HCT116 (cell line): ENCODE results near the gene EVC2. TPM values are rescaled to one million over a fixed set of nuclear protein-coding genes. Genes with fewer than 3 reads are reported as not detected.

Source experiments
- ATAC-seq: fragments of 200-7000 bp; cut with Tn5 transposase; 2 replicates; pipeline ENCODE4 v1.9.1; 2020; ENCODE audit warnings: mild to moderate bottlenecking, moderate library complexity
- BruUV-seq: library from RNA; stranded (reverse); fragments of 400-500 nt; replicated peaks from 2 replicates; lab custom pipeline; 2021; lab: Mats Ljungman, UMichigan
- CTCF ChIA-PET: fragments of 300-600 bp; sonication (Branson Sonifier 250); formaldehyde crosslinking; loops from one replicate; lab custom pipeline; 2021; ENCODE audit warnings: antibody characterized with exemption; lab: Charles Lee
- POLR2A ChIA-PET: fragments of 300-600, 350-600 bp; sonication (Branson Sonifier 250); formaldehyde crosslinking; loops from one replicate; lab custom pipeline; 2021; ENCODE audit warnings: antibody characterized with exemption; lab: Charles Lee
- RAD21 ChIA-PET, 2 experiments: fragments of 300-600 bp; sonication (Branson Sonifier 250); formaldehyde crosslinking; loops; one replicate each; lab custom pipeline; 2023; ENCODE audit warnings: low total read pairs in 2 of 2; ENCODE audit not compliant: uncharacterized antibody in 2 of 2, unreplicated experiment in 2 of 2, low non-redundant PET in 1 of 2; lab: Charles Lee
- DNase-seq: peaks from one replicate; pipeline ENCODE4 v3.0.0-alpha.2; 2010; ENCODE audit warnings: low read depth, low spot score
- H2AFZ ChIP-seq: fragments of 200-600 bp; shearing (Covaris generic), sonication (generic); 2 replicates; pipeline ENCODE4 v1.6.1; 2017; ENCODE audit warnings: low read depth, mixed run types, mixed read lengths, antibody characterized with exemption, low read length; ENCODE audit not compliant: poor library complexity, severe bottlenecking
- H3K27ac ChIP-seq: 2 replicates; pipeline ENCODE4 v1.5.1; 2012; ENCODE audit warnings: low read depth, low read length
- H3K27me3 ChIP-seq: fragments of 200-600 bp; sonication (generic); 2 replicates; pipeline ENCODE4 v1.6.1; 2016; ENCODE audit warnings: mixed run types, low read length, mixed read lengths; ENCODE audit not compliant: insufficient read depth
- H3K36me3 ChIP-seq, 2 experiments: fragments of 200-500 bp in 1 of 2; fragments of 200-600 bp in 1 of 2; sonication (Bioruptor generic) in 1 of 2; sonication (generic) in 1 of 2; 2 replicates each; pipeline versions ENCODE4 v1.5.1 to v1.6.1; 2014 to 2016; ENCODE audit warnings: low read length in 2 of 2, inconsistent platforms in 1 of 2, mixed read lengths in 1 of 2, mixed run types in 1 of 2; ENCODE audit not compliant: insufficient read depth in 2 of 2, control insufficient read depth in 1 of 2
- H3K4me1 ChIP-seq, 2 experiments: fragments of 200-600 bp in 1 of 2; sonication (generic) in 1 of 2; 2 replicates each; pipeline versions ENCODE4 v1.5.1 to v1.6.1; 2012 to 2017; ENCODE audit warnings: low read length in 2 of 2, inconsistent platforms in 1 of 2, mild to moderate bottlenecking in 1 of 2, mixed read lengths in 1 of 2, mixed run types in 1 of 2, moderate library complexity in 1 of 2; ENCODE audit not compliant: insufficient read depth in 2 of 2, control insufficient read depth in 1 of 2
- H3K4me2 ChIP-seq: fragments of 200-600 bp; sonication (generic); 2 replicates; pipeline ENCODE4 v1.6.1; 2017; ENCODE audit warnings: mixed run types, low read length, mixed read lengths
- H3K4me3 ChIP-seq, 2 experiments: fragments of 200-600 bp in 1 of 2; sonication (generic) in 1 of 2; replicated peaks in 1 of 2; 2 replicates each; pipeline ENCODE4 v1.5.1; 2011 to 2016; ENCODE audit warnings: low read length in 2 of 2, control low read depth in 1 of 2, low read depth in 1 of 2, mild to moderate bottlenecking in 1 of 2, mixed read lengths in 1 of 2, mixed run types in 1 of 2
- H3K79me2 ChIP-seq: fragments of 200-600 bp; sonication (generic); 2 replicates; pipeline ENCODE4 v1.6.1; 2017; ENCODE audit warnings: mild to moderate bottlenecking, mixed run types, low read length, moderate library complexity, mixed read lengths; ENCODE audit not compliant: insufficient read depth
- H3K9ac ChIP-seq: fragments of 200-600 bp; sonication (generic); 2 replicates; pipeline ENCODE4 v1.6.1; 2016; ENCODE audit warnings: low read length, mixed read lengths
- H3K9me2 ChIP-seq: fragments of 200-600 bp; sonication (generic), shearing (Covaris generic); 2 replicates; pipeline ENCODE4 v1.6.1; 2017; ENCODE audit warnings: mixed run types, mild to moderate bottlenecking, moderate library complexity; ENCODE audit not compliant: insufficient read depth
- H3K9me3 ChIP-seq, 2 experiments: fragments of 200-500 bp in 1 of 2; fragments of 200-600 bp in 1 of 2; sonication (Bioruptor generic) in 1 of 2; sonication (generic) in 1 of 2; 2 replicates each; pipeline ENCODE4 v1.6.1; 2014 to 2017; ENCODE audit warnings: low read length in 2 of 2, mixed read lengths in 2 of 2, inconsistent platforms in 1 of 2, low read depth in 1 of 2, mild to moderate bottlenecking in 1 of 2, mixed run types in 1 of 2, moderate library complexity in 1 of 2; ENCODE audit not compliant: control insufficient read depth in 1 of 2, insufficient read depth in 1 of 2
- H4K20me1 ChIP-seq: fragments of 200-600 bp; sonication (generic), shearing (Covaris generic); 2 replicates; pipeline ENCODE4 v1.6.1; 2017; ENCODE audit warnings: mixed run types, mild to moderate bottlenecking, moderate library complexity; ENCODE audit not compliant: insufficient read depth
- ATF3 ChIP-seq: IDR thresholded peaks from 2 replicates; pipeline ENCODE4 v1.6.1; 2012
- CEBPB ChIP-seq: IDR thresholded peaks from 2 replicates; pipeline ENCODE4 v1.6.1; 2012; ENCODE audit warnings: low read depth
- CTCF ChIP-seq, 3 experiments: fragments of 200-600 bp in 1 of 3; sonication (generic) in 1 of 3; IDR thresholded peaks in 2 of 3; conservative IDR thresholded peaks in 1 of 3; 2 replicates each; pipeline ENCODE4 v1.5.1; 2012 to 2017; ENCODE audit warnings: low read depth in 2 of 3, low read length in 2 of 3, antibody characterized with exemption in 1 of 3, borderline replicate concordance in 1 of 3, control low read depth in 1 of 3, mild to moderate bottlenecking in 1 of 3, mixed read lengths in 1 of 3, mixed run types in 1 of 3, moderate library complexity in 1 of 3; ENCODE audit not compliant: insufficient read depth in 1 of 3
- EGR1 ChIP-seq: IDR thresholded peaks from 2 replicates; pipeline ENCODE4 v1.6.1; 2012; ENCODE audit warnings: low read depth
- ELF1 ChIP-seq: IDR thresholded peaks from 2 replicates; pipeline ENCODE4 v1.6.1; 2012; ENCODE audit warnings: low read depth, borderline replicate concordance
- JUND ChIP-seq: IDR thresholded peaks from 2 replicates; pipeline ENCODE4 v1.6.1; 2012
- POLR2A ChIP-seq: IDR thresholded peaks from 2 replicates; pipeline ENCODE4 v1.7.0; 2011; ENCODE audit warnings: borderline replicate concordance; ENCODE audit not compliant: insufficient read depth, insufficient read length; ENCODE audit errors: extremely low read depth
- POLR2AphosphoS5 ChIP-seq: IDR thresholded peaks from 2 replicates; pipeline ENCODE4 v1.6.1; 2011; ENCODE audit warnings: mild to moderate bottlenecking, low read depth, low read length, moderate library complexity
- RAD21 ChIP-seq: IDR thresholded peaks from 2 replicates; pipeline ENCODE4 v1.6.1; 2012; ENCODE audit warnings: low read depth, mild to moderate bottlenecking
- REST ChIP-seq: IDR thresholded peaks from 2 replicates; pipeline ENCODE4 v1.6.1; 2012; ENCODE audit warnings: low read depth
- SRF ChIP-seq: IDR thresholded peaks from 2 replicates; pipeline ENCODE4 v1.6.1; 2012; ENCODE audit warnings: low read depth
- TCF7L2 ChIP-seq: IDR thresholded peaks from 2 replicates; pipeline ENCODE4 v1.7.0; 2011; ENCODE audit warnings: borderline replicate concordance, inconsistent platforms; ENCODE audit not compliant: insufficient read depth, insufficient read length; ENCODE audit errors: extremely low read depth
- YY1 ChIP-seq: IDR thresholded peaks from 2 replicates; pipeline ENCODE4 v1.6.1; 2011; ENCODE audit warnings: low read length, low read depth, moderate library complexity, mild to moderate bottlenecking; ENCODE audit not compliant: insufficient replicate concordance; ENCODE audit errors: extremely low read depth
- ZNF274 ChIP-seq: fragments of 200-500 bp; sonication (Bioruptor generic); IDR thresholded peaks from 2 replicates; pipeline ENCODE4 v1.6.1; 2014; ENCODE audit warnings: mild to moderate bottlenecking, low read depth, low read length, inconsistent platforms
- intact Hi-C: fragments of 100-400 bp; cut with micrococcal nuclease; formaldehyde crosslinking; loops from 2 replicates; pipeline ENCODE4 v1.10.0; 2022
- total RNA-seq: library from RNA; stranded (reverse); gene quantifications from one replicate; pipeline ENCODE4 v1.2.1, GENCODE V29; 2021; ENCODE audit not compliant: unreplicated experiment

The EVC2 gene
- total RNA-seq, 1 experiment from 2014 or later = not detected

- Histone ChIP-seq H3K27me3 (peaks cover 17% of the 10 kb centered on the region; the same call in 1 of the 2 replicates), H3K9me2 (no peaks in the 10 kb centered on the region), H3K4me2 (no peak overlapping the region), H2AFZ (no peak overlapping the region), H3K9me3 (no peaks in the 10 kb centered on the region), H4K20me1 (no peaks in the 10 kb centered on the region), H3K4me3 (no peak overlapping the region), H3K36me3 (no peaks in the 10 kb centered on the region), H3K79me2 (no peaks in the 10 kb centered on the region), H3K4me1 (no peaks in the 10 kb centered on the region), H3K27ac (no peak overlapping the region), H3K9ac (no peak overlapping the region)
- ATAC-seq = no peak
- no TSS peak for BruUV-seq
- TF ChIP-seq POLR2A = no peak
- no peak for TF ChIP-seq ELF1
- no peak for TF ChIP-seq ZNF274
- no peak for TF ChIP-seq SRF
- no peak for TF ChIP-seq CTCF (IDR thresholded peaks at IDR 0.05 in 2 of 3, conservative IDR thresholded peaks at IDR 0.05 in 1 of 3; ENCODE audit: borderline replicate concordance in 1 of 3, insufficient read depth in 1 of 3, low read depth in 2 of 3, low read length in 2 of 3)
- no peak for TF ChIP-seq POLR2AphosphoS5
- TF ChIP-seq JUND = no peak
- TF ChIP-seq EGR1 = no peak
- no peak for TF ChIP-seq CEBPB
- no peak for TF ChIP-seq ATF3
- ChIA-PET RAD21 (no interaction called here), POLR2A (no interaction called here), CTCF (no interaction called here)
- no peak for DNase-seq
- intact Hi-C loops = no loop called here
Observed at GRCh38 chr4:5632571-5632970, 75.8 kb downstream of the EVC2 start.

- ChIA-PET POLR2A (no interaction called here), RAD21 (no interaction called here), CTCF (no interaction called here)
- DNase-seq = no peak
- no peak for ATAC-seq
- Histone ChIP-seq H3K4me3 (no peak overlapping the region), H3K9ac (no peak overlapping the region), H3K9me2 (no peaks in the 10 kb centered on the region), H3K4me1 (no peaks in the 10 kb centered on the region), H3K79me2 (no peaks in the 10 kb centered on the region), H3K9me3 (no peaks in the 10 kb centered on the region), H3K27me3 (peaks cover 21% of the 10 kb centered on the region; the same call in 1 of the 2 replicates), H3K36me3 (no peaks in the 10 kb centered on the region; a peak in 1 of 4 replicates), H3K4me2 (no peak overlapping the region), H3K27ac (no peak overlapping the region), H2AFZ (no peak overlapping the region), H4K20me1 (no peaks in the 10 kb centered on the region)
- intact Hi-C loops = no loop called here
- BruUV-seq = no TSS peak
- TF ChIP-seq RAD21 (no peak), REST (no peak), TCF7L2 (no peak), CEBPB (no peak), YY1 (no peak)
Observed at GRCh38 chr4:5632066-5632440, 76.3 kb downstream of the EVC2 start.
